Glutamatergic neuron (in vitro differentiated cells): ENCODE results near the gene MME. TPM values are rescaled to one million over a fixed set of nuclear protein-coding genes. Genes with fewer than 3 reads are reported as not detected.

Experiments
- DNase-seq: peaks from one replicate; pipeline ENCODE4 v3.0.0; 2022
- H3K27ac Mint-ChIP-seq: one replicate; pipeline ENCODE4 v1.8.0; 2020; ENCODE audit warnings: mild to moderate bottlenecking, mixed read lengths, inconsistent platforms; ENCODE audit not compliant: unreplicated experiment
- H3K27me3 Mint-ChIP-seq: one replicate; pipeline ENCODE4 v1.8.0; 2020; ENCODE audit warnings: mild to moderate bottlenecking, moderate library complexity, mixed read lengths, inconsistent platforms; ENCODE audit not compliant: unreplicated experiment
- H3K36me3 Mint-ChIP-seq: one replicate; pipeline ENCODE4 v1.8.0; 2020; ENCODE audit warnings: mild to moderate bottlenecking, mixed read lengths, inconsistent platforms; ENCODE audit not compliant: unreplicated experiment
- H3K4me1 Mint-ChIP-seq: one replicate; pipeline ENCODE4 v1.8.0; 2020; ENCODE audit warnings: mild to moderate bottlenecking, low read depth, mixed read lengths, inconsistent platforms; ENCODE audit not compliant: unreplicated experiment
- H3K4me3 Mint-ChIP-seq: one replicate; pipeline ENCODE4 v1.8.0; 2020; ENCODE audit warnings: mild to moderate bottlenecking, mixed read lengths, inconsistent platforms; ENCODE audit not compliant: unreplicated experiment
- H3K9me3 Mint-ChIP-seq: one replicate; pipeline ENCODE4 v1.8.0; 2020; ENCODE audit warnings: mild to moderate bottlenecking, moderate library complexity, mixed read lengths, inconsistent platforms; ENCODE audit not compliant: unreplicated experiment
- CTCF ChIP-seq: fragments of 200-600 bp; sonication (generic); IDR thresholded peaks from one replicate; pipeline ENCODE4 v1.5.0; 2021; ENCODE audit not compliant: partially characterized antibody, unreplicated experiment
- total RNA-seq: library from RNA; stranded (reverse); fragmentation: NEBNext Ultra II Directional; extraction: Animal tissue kit (Norgen Biotek cat#: 25700); gene quantifications from one replicate; pipeline ENCODE4 v1.2.1, GENCODE V29; 2021; ENCODE audit not compliant: unreplicated experiment

MME gene
- total RNA-seq, 1 donor from 2014 or later: 6.6 TPM

- Mint-ChIP-seq H3K36me3 (no peaks in the 10 kb centered on the region), H3K4me3 (no peak overlapping the region), H3K27ac (no peak overlapping the region)
These were observed 152.5 kb downstream of the MME start for GRCh38 chr3:155232605-155233004.

GRCh38 chr3:155233213-155233612 is 153.1 kb downstream of the MME start:
- Mint-ChIP-seq H3K9me3 (no peaks in the 10 kb centered on the region), H3K4me1 (no peaks in the 10 kb centered on the region), H3K27ac (no peak overlapping the region), H3K27me3 (peaks cover 4% of the 10 kb centered on the region), H3K36me3 (peaks cover under 1% of the 10 kb centered on the region), H3K4me3 (no peak overlapping the region)
- no peak for DNase-seq
- TF ChIP-seq CTCF: no peak

More at GRCh38 chr3:155232605-155233004, 152.5 kb downstream of the MME start:
- H3K4me1 Mint-ChIP-seq: no peaks in the 10 kb centered on the region
- DNase-seq: no peak
- no peak for TF ChIP-seq CTCF
- peaks cover 4% of the 10 kb centered on the region for H3K27me3 Mint-ChIP-seq
- no peaks in the 10 kb centered on the region for H3K9me3 Mint-ChIP-seq

Other genes with a start within 250 kb of the MME start
- not detected for gene STRIT1, start 213.4 kb downstream of the MME start, total RNA-seq